WI38 (cell line): ENCODE results near the gene SOX15.

ENCODE experiments used
- H3K4me3 ChIP-seq: 2 replicates; pipeline ENCODE4 v1.5.1; 2011; ENCODE audit warnings: low read depth, mild to moderate bottlenecking, control low read depth, low read length
- TF ChIP-seq, protein P1 (sequence below): IDR thresholded peaks from 2 replicates; pipeline ENCODE4 v1.5.1; 2012; ENCODE audit warnings: low read depth, mild to moderate bottlenecking, control low read depth, low read length

The SOX15 gene

DNA sequence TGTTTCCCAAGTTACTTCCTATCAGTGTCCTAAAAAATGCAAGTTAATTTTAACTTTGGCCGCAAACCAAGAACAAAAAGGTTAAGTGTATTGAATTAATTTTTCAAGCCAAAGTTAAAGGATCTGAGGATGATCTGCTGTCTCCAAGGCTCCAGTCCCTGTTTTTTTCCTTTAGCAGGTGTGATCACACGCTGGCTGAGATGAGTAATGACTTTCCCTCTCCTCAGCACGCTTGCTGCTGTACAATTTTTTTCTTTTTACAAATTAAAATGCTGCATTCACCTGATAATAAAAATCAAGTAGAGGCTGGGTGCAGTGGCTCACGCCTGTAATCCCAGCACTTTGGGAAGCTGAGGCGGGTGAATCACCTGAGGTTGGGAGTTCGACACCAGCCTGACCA, 45.0 kb downstream of the SOX15 start:
- no peak overlapping the region for H3K4me3 ChIP-seq
- TF ChIP-seq, protein P1, sequence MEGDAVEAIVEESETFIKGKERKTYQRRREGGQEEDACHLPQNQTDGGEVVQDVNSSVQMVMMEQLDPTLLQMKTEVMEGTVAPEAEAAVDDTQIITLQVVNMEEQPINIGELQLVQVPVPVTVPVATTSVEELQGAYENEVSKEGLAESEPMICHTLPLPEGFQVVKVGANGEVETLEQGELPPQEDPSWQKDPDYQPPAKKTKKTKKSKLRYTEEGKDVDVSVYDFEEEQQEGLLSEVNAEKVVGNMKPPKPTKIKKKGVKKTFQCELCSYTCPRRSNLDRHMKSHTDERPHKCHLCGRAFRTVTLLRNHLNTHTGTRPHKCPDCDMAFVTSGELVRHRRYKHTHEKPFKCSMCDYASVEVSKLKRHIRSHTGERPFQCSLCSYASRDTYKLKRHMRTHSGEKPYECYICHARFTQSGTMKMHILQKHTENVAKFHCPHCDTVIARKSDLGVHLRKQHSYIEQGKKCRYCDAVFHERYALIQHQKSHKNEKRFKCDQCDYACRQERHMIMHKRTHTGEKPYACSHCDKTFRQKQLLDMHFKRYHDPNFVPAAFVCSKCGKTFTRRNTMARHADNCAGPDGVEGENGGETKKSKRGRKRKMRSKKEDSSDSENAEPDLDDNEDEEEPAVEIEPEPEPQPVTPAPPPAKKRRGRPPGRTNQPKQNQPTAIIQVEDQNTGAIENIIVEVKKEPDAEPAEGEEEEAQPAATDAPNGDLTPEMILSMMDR: no peak

DNA sequence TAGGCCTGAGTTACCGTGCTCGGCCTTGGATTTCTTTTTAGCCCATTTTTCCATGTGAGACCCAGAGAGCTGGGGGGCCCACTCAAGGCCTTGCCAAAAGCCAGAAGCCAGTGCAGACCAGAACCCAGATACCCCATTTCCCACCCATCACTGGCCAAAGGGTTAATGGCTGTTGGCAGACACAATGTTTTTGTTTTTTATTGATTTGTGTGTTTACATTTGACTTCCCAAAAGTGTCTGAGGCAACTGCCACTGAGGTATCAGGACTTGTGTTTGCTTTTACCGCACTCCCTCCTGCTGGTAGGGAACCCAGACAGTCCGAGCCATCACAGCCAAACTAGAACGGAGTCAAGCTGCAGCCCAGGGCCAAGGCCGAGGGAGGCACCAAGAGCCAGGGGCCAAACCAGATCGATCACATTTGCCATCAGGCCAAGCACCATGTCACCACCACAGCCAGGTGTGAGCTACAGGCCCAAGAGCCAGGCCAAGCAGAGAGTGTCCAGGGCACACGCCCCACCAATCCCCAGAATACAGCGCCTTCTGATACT, 48.7 kb downstream of the SOX15 start:
- H3K4me3 ChIP-seq: no peak overlapping the region
- TF ChIP-seq, protein P1: no peak

DNA sequence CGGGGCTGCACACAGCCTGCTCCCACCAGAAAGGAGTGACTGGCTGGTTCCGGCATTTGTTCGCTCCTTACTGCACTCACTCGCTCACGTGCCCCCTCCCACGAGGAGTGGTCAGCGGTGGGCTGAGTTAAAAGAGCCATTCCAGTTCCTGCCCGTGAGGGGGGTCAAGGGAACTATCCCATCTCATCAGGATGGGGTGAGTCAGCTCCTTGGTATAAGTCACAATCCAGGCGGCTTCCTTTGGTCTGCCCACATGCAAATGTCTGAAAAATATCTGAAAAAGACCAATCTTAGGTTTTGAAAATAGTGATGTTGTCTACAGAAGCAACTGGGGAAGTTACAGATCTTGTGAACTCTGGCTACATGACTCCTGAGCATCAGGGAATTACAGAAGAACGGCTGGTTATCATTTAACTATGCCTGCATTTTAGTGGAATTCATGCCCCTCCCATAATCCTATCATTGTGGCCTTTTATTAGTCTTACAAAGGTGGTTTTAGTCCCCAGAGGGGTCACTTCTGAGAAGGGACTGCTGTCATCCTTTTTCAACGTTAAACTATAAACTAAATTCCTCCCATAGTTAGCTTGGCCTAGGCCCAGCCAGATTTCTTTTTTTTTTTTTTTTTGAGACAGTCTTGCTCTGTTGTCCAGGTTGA, 50.9 kb downstream of the SOX15 start:
- TF ChIP-seq, protein P1: no peak
- no peak overlapping the region for H3K4me3 ChIP-seq
